CD4-positive, alpha-beta T cell treated with Interleukin-12 subunit alpha and Interleukin-12 subunit beta, for 1 hour (primary cell): Measurements from ENCODE around the gene GPN2.
A peak's percentile ranks its signal among the peaks of the same experiment; 100 is the strongest.

Experiments used
- DNase-seq: peaks from one replicate; pipeline ENCODE4 v3.0.0-alpha.2; 2020

The GPN2 gene

GRCh38 chr1:26831059-26831458, 59.0 kb downstream of the GPN2 start:
- no peak for DNase-seq

DNA sequence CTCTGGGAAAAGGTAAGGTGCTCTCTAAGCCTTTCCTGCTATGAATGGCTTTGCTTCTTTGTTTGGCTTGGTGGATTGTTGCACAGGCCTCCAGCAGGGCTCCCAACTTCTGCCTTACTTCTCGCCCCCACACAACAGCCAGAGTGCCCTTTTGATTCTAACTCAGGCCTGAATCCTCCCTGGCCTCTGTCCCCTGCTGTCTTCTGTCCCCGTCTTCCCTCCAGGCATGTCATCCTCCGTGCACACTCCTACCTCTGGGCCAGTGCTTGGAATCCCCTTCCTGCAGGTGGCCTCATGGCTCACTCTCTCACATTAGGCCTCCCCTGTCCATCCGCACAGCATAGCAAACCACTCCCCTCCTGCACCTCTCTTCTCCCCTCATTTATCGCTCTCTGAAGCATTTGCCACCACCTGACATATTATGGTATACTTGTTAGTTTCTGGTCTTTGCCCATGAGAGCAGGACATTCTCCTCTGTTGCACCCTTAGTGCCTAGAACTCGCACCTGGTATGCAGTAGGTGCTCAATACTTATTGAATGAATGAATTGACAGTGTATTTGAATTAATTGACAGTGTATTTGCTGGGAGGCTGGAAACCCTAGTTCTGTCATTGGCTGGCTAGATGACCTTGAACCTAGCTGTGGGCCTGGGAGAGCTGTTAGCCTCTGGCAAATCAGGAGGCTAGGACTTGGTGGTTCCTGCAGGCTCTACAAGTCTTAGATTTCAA, 60.7 kb downstream of the GPN2 start:
- no peak for DNase-seq

DNA sequence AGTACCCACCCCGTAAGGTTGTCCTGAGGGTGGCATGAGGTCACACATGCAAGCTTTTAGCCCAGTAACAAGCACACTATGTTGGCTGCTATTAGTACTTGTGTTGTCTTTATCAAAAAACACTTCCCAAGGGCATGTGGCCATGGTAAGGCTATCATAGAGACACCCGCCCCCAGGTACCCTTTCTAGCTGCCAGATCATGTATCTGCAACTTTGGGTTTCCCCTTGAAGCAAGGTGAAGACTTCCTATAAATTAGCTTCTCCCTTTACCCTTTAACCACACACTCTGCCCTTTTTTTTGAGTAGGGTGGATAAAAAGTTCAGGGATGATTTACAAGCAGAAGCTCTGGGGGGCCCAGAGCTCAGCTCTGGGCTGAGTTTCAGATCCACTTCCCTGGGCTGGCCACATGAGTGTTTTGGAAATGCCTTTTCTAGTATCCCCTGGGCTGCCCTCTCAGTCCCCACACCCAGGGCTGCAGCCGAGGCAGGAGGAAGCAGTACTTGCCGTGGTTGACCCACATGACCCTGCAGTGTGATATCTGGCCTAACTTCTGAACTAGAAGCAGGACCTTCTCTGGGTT, 61.6 kb downstream of the GPN2 start:
- peak; percentile 54 for DNase-seq

GRCh38 chr1:26827663-26828062, 62.4 kb downstream of the GPN2 start:
- DNase-seq = no peak

GRCh38 chr1:26827106-26827604, 62.9 kb downstream of the GPN2 start:
- no peak for DNase-seq

DNA sequence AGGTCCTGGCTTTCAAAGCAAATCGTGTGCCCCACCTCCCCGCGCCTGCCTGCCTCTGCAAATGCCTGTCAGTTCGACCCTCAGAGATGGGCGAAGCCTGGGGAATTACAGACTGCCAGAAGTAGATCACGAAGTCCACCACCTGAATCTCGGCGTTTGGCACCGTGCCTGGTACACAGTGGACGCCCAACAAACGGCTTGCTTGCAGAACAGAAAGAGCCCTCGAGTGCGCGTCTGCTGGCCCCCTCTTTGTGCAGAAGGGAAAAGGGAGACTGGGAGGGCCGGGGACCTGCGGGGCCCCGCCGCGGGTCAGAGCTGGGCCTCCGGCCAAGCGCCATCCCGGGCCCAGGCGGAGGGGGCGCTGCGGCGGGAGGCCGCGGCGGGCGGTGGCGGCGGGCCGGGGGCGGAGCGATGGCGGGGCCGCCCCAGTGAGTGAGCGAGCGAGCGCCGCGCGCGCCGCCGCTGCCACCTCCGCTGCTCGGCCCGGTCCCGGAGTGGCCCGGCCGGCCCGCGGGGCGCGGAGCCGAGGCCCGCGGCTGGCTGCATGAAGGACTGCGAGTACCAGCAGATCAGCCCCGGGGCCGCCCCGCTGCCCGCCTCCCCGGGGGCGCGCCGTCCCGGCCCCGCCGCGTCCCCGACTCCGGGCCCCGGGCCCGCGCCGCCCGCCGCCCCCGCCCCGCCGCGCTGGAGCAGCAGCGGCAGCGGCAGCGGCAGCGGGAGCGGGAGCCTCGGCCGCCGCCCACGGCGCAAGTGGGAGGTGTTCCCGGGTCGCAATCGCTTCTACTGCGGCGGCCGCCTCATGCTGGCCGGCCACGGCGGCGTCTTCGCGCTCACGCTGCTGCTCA, 63.6 kb downstream of the GPN2 start, which contains the start of gene ZDHHC18:
TSS of gene ZDHHC18 (plus strand) at position 428 of the 845 bp plus-strand sequence. CDS start at position 545, 117 bp downstream.
- DNase-seq = peak; percentile 79
